Spinal cord (tissue), 10 donors: ENCODE results near the gene BCDIN3D. TPM values are rescaled to one million over a fixed set of nuclear protein-coding genes. Genes with fewer than 3 reads are reported as not detected.

Experiments used
- DNase-seq, 6 donors: peaks; one replicate each; pipeline versions ENCODE4 v3.0.0 to v3.0.0-alpha.2; 2013 to 2015; ENCODE audit warnings: low spot score in 6 of 6, low read depth in 4 of 6
- H3K27ac ChIP-seq: one replicate; pipeline ENCODE4 v1.5.1; 2013; ENCODE audit warnings: low read depth, low read length, control low read depth
- H3K27me3 ChIP-seq: one replicate; pipeline ENCODE4 v1.6.1; 2013; ENCODE audit warnings: low read length; ENCODE audit not compliant: control insufficient read depth, insufficient read depth
- H3K36me3 ChIP-seq: one replicate; pipeline ENCODE4 v1.6.1; 2013; ENCODE audit warnings: low read length; ENCODE audit not compliant: control insufficient read depth, insufficient read depth
- H3K4me1 ChIP-seq: one replicate; pipeline ENCODE4 v1.6.1; 2013; ENCODE audit warnings: low read length; ENCODE audit not compliant: control insufficient read depth, insufficient read depth
- H3K4me3 ChIP-seq: one replicate; pipeline ENCODE4 v1.5.1; 2013; ENCODE audit warnings: low read depth, low read length, control low read depth
- H3K9me3 ChIP-seq: one replicate; pipeline ENCODE4 v1.6.1; 2013; ENCODE audit warnings: low read length; ENCODE audit not compliant: control insufficient read depth, insufficient read depth
- WGBS: methylation state at CpG from one replicate; pipeline ENCODE4 v1.1.5; 2013; ENCODE audit warnings: missing lambda C conversion rate; ENCODE audit not compliant: insufficient coverage; 5-methylcytosine and 5-hydroxymethylcytosine counted together
- polyA plus RNA-seq, 2 donors: library from polyadenylated mRNA; unstranded; fragments of 120-200 nt; gene quantifications; one replicate each; pipeline ENCODE4 v1.2.1, GENCODE V29; 2013; ENCODE audit not compliant: insufficient read length in 2 of 2
- total RNA-seq, 2 donors: library from RNA; depleted of rRNA in 1 of 2; stranded (reverse); fragments of 120-200 nt in 1 of 2; fragments of >200 nt in 1 of 2; gene quantifications; one replicate each; pipeline versions ENCODE4 v1.2.3 to v1.2.4, GENCODE V29; 2013 to 2014
- donor health status: healthy.

Gene BCDIN3D
- total and polyA plus RNA-seq, 4 donors: 3.9 to 6.8 (median 6.7) TPM

DNA sequence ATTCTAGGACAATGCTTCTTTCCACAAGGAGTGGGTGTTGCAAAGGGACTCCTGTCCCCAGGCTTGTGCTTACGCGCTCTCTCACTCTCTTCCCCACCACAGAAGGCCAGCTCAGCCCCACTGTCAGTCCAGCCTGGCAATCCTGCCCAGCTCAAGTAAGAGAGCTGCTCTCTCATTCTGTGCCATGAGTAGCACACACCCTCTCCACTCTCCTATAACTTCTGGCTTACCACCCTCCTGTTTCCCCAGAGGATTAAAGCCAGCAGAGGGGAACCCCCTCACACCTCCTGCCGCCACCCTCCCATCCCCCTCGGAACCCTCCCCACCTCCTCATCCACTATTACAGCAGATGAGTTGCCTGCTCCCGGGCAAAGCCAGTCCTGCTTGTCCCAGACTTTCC lies 31.8 kb downstream of the BCDIN3D start:
- WGBS: 95% methylated on average over 2 of the region's 5 CpGs
- Histone ChIP-seq H3K4me3 (no peak overlapping the region), H3K27ac (no peak overlapping the region)

DNA sequence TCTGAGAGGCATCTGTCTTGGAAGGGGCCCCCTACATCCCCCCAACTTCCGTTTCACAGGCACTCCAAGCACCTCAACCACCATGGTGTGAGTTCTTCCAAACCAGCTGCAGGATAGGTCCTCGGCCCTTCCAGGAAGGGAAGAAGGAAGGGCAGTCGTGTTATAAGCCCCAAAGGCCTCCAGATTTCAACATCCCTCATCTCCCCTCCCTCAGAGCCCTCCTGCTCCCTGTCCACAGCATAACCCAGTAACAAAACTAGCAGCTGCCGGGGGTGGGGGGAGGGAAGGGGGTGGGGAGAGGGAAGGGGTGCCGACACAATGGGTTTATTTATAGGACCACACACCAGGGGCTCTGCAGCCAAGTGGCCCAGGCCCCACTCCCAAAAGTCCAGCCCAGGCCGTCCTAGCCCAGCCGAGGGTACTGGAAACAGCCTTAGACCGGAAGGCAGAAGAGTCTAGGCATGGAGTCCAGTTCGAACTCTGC lies 33.0 kb downstream of the BCDIN3D start:
- 21% methylated on average over 4 of the region's 9 CpGs for WGBS
- Histone ChIP-seq H3K4me1 (peaks cover 38% of the 10 kb centered on the region), H3K27me3 (no peaks in the 10 kb centered on the region), H3K27ac (peak overlapping the region; percentile 89), H3K4me3 (no peak overlapping the region), H3K9me3 (no peaks in the 10 kb centered on the region), H3K36me3 (peaks cover 26% of the 10 kb centered on the region)
- peak in 2 of 6 donors; percentile 14 to 26 for DNase-seq

More for the DNA sequence above, 31.8 kb downstream of the BCDIN3D start:
- H3K9me3 ChIP-seq: no peaks in the 10 kb centered on the region
- peaks cover 38% of the 10 kb centered on the region for H3K4me1 ChIP-seq
- H3K27me3 ChIP-seq: no peaks in the 10 kb centered on the region
- H3K36me3 ChIP-seq: peaks cover 19% of the 10 kb centered on the region
- no peak for DNase-seq

DNA sequence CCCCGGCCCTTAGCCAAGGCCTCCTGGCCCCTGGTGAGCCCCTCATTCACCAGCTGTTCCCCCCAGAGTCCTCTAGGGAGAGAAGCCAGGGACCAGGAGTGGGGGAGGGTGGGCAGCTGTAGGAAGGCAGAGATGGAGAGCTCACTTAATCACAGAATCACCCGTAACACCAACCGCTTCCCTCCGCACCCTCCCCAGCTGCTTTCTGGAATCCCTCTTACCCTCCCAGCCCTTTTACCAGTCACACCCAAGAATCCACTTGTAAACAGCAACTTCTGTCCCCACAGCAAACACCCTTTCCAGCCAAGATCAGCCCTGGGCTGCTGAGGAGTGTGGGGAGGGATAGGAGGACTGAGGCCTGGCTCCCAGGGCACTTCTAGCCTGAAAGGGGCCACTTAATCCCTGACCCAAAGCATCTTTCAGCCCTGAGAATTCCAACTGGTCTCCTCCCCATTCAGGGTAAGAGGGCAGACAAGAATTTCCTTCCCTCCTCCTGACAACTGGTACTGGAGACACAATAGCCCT lies 33.5 kb downstream of the BCDIN3D start:
- H3K27me3 ChIP-seq: no peaks in the 10 kb centered on the region
- peak in 3 of 6 donors; percentile 12 to 60 (median 47) for DNase-seq
- peak overlapping the region; percentile 89 for H3K27ac ChIP-seq
- peaks cover 30% of the 10 kb centered on the region for H3K36me3 ChIP-seq
- no CpG with 5 or more reads among the region's 4 CpGs for WGBS
- no peaks in the 10 kb centered on the region for H3K9me3 ChIP-seq
- H3K4me3 ChIP-seq: no peak overlapping the region
- peaks cover 38% of the 10 kb centered on the region for H3K4me1 ChIP-seq

DNA sequence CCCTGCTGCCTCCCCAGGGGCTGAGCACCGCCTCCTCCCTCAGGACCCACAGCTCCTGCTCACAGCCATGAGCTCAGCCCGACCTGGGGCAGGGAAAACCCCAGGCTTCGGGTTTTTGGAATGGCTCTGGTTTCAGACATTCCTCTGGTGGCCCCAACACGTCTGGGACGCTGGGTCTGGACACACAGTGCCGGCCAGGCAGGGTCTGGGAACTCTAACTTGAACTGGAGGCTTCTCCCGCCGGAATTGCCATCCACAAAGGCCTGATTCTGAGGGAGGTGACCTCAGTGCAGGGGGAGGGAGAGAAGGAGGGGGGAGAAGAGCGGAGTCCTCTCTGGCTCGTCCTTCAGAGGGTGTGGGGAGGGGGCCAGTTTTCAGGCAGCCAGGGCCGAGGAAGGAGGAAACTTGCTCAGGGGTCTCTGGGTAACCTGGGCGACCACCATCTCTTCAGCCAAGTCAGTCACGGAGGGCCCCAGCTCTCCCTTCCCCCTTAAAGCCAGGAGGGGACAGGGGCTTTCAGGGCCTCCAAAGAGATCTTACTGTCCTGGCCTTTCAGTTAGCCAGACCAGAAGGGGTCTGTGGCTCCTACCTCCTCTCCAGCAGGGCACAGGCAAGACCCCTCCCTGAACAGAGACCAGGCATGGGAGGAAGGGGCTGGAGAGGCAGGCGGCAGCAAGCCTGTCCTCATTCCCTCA lies 34.1 kb downstream of the BCDIN3D start:
- no peaks in the 10 kb centered on the region for H3K27me3 ChIP-seq
- no peak overlapping the region for H3K4me3 ChIP-seq
- peak overlapping the region; percentile 89 for H3K27ac ChIP-seq
- H3K9me3 ChIP-seq: no peaks in the 10 kb centered on the region
- peaks cover 34% of the 10 kb centered on the region for H3K36me3 ChIP-seq
- 26% methylated on average over 11 of the region's 14 CpGs for WGBS
- DNase-seq: peak in 2 of 6 donors; percentile 18 to 59
- H3K4me1 ChIP-seq: peaks cover 38% of the 10 kb centered on the region

DNA sequence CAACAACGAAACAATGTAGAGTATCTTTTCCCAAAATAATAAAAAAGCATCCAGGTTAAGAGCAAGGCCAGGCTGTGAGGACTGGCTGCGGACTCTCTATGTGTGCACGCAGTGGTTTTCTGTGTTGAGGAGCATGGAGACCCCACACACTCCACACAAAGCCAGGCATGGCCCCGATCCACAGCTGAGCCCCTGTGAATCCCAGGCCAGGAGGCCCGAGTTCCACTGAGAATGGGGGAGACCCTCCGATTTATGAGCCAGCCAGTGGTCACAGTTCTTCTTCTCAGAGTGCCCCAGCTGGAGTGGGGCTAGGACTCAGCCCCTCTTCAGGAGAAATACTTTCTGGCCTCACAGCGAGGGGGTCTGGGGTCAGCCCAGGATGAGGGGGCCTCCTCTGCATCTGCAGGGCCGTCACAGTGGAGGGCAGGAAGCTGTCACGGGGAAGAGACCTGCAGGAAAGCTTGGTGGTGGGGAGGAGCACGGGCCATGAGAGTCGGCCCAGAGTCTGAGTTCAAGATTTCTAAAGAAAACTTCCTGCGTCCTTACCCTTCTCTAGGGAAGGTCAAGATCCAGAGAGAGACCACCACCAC lies 34.8 kb downstream of the BCDIN3D start:
- Histone ChIP-seq H3K36me3 (peaks cover 41% of the 10 kb centered on the region), H3K4me3 (no peak overlapping the region), H3K4me1 (peaks cover 38% of the 10 kb centered on the region), H3K27me3 (no peaks in the 10 kb centered on the region), H3K27ac (peak overlapping the region; percentile 89), H3K9me3 (no peaks in the 10 kb centered on the region)
- DNase-seq: no peak
- 62% methylated on average over 8 of the region's 12 CpGs for WGBS

DNA sequence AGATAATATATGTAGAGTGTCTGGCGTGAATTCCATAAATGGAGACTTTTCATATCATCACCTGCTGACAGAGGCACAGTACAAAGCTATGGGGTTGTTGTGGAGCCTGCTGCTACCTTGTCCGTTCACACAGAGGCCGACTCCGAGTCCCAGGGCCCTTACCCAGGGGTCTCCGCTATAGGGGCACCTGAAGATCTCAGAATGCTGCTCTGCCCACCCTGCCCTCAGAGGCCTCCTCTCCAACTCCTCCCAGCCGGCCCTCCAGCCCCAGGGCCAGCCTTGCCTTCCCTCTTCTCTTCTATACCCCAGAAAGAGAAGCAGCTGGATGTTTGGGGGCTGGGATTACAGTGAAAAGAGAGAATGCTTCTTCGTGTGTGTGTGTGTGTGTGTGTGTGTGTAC lies 36.0 kb downstream of the BCDIN3D start:
- Histone ChIP-seq H3K27ac (no peak overlapping the region), H3K9me3 (no peaks in the 10 kb centered on the region), H3K4me1 (peaks cover 38% of the 10 kb centered on the region), H3K27me3 (no peaks in the 10 kb centered on the region), H3K36me3 (peaks cover 53% of the 10 kb centered on the region), H3K4me3 (no peak overlapping the region)
- DNase-seq: no peak
- WGBS: no CpG with 5 or more reads among the region's 7 CpGs

DNA sequence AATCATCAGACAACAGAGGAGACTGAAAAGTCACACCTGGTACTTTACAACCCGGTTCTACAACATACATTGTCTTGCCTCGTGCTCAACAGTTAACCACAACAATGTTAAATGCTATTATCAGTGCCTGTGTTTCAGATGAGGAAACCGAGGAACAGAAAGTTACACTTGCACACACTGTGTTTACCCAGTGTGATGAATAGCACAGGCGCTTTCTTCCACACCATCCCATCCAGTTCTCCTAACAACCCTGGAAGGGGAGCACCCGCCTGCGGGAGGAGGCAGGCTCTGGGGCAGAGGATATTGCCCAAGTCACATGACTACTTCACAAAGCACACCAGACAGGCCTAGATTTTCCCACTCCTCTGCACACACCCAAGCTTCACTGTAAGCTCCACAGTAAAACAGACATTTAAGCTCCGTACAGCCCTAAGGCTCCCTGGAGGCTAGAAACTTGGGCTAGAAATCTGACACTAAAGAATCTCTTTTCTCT lies 36.5 kb downstream of the BCDIN3D start:
- Histone ChIP-seq H3K36me3 (peaks cover 58% of the 10 kb centered on the region), H3K9me3 (no peaks in the 10 kb centered on the region), H3K4me1 (peaks cover 35% of the 10 kb centered on the region), H3K27ac (no peak overlapping the region), H3K4me3 (no peak overlapping the region), H3K27me3 (no peaks in the 10 kb centered on the region)
- WGBS: 82% methylated on average over 3 of the region's 7 CpGs
- no peak for DNase-seq

DNA sequence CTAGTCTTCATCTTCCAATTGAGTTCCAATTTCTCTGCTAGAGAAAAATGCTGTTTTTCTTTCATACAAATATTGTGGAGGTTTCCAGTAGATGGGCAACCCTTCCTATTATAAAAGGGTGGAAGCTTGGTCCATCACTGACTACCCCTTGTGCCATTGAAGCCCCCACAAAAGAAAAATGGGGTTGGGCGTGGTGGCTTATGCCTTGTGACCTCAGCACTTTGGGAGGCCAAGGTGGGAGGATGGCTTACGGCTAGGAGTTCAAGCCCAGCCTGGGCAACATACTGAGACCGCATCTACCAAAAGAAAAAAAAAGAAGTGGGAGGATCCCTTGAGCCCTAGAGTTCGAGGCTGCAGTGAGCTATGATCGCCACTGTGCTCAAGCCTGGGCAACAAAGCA lies 37.5 kb downstream of the BCDIN3D start:
- Histone ChIP-seq H3K9me3 (no peaks in the 10 kb centered on the region), H3K4me3 (no peak overlapping the region), H3K27ac (no peak overlapping the region), H3K27me3 (no peaks in the 10 kb centered on the region), H3K36me3 (peaks cover 66% of the 10 kb centered on the region), H3K4me1 (peaks cover 29% of the 10 kb centered on the region)
- DNase-seq: no peak
- WGBS: 100% methylated on average over 3 of the region's 5 CpGs

DNA sequence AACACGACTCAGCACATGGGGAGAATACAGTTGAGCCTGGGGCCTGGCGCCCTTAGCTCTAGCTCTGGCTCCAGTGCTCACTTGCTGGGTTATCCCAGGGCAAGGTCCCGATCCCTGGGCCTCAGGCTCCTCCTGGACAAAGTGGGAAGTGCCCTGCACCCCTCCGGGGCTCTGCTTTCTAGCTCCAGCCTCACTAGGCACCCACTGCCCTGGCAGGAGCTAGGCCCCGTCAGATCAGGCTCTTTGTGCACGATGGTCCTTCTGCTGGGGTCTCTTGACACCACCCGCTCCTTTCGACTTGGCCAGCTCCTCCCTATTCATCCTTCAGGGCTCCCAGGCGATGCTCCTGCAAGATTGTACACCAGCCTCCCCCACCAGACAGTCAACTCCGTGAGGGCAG lies 38.1 kb downstream of the BCDIN3D start:
- H3K36me3 ChIP-seq: peaks cover 72% of the 10 kb centered on the region
- H3K4me1 ChIP-seq: peaks cover 23% of the 10 kb centered on the region
- no peaks in the 10 kb centered on the region for H3K9me3 ChIP-seq
- WGBS: 96% methylated on average over 10 of the region's 10 CpGs
- H3K27me3 ChIP-seq: no peaks in the 10 kb centered on the region
- H3K4me3 ChIP-seq: no peak overlapping the region
- DNase-seq: no peak
- H3K27ac ChIP-seq: no peak overlapping the region
